Sciatic nerve (tissue), 2 donors: Measurements from ENCODE around the gene ENTPD2. TPM values are rescaled to one million over a fixed set of nuclear protein-coding genes. Genes with fewer than 3 reads are reported as not detected.

ENCODE experiments used
- ATAC-seq: fragments of 200-7000 bp; cut with Tn5 transposase; one replicate; pipeline ENCODE4 v1.9.1; 2020; ENCODE audit warnings: mild to moderate bottlenecking, moderate library complexity
- DNase-seq: peaks from one replicate; pipeline ENCODE4 v3.0.0-alpha.2; 2020; ENCODE audit warnings: low spot score
- intact Hi-C: fragments of 100-400 bp; cut with DNase I; formaldehyde crosslinking; loops from one replicate; pipeline ENCODE4 v1.14.2; 2022
- total RNA-seq: library from RNA; stranded (reverse); fragmentation: NEBNext Ultra II Directional; extraction: Animal tissue kit (Norgen Biotek cat#: 25700); gene quantifications from one replicate; pipeline ENCODE4 v1.2.1, GENCODE V29; 2021
- donor health status: DM: no; HTN: no; CAD: no.
- donor health status: DM: no; HTN: no; CAD: no.

The ENTPD2 gene
- total RNA-seq, 1 donor from 2014 or later: 24.3 TPM

DNA sequence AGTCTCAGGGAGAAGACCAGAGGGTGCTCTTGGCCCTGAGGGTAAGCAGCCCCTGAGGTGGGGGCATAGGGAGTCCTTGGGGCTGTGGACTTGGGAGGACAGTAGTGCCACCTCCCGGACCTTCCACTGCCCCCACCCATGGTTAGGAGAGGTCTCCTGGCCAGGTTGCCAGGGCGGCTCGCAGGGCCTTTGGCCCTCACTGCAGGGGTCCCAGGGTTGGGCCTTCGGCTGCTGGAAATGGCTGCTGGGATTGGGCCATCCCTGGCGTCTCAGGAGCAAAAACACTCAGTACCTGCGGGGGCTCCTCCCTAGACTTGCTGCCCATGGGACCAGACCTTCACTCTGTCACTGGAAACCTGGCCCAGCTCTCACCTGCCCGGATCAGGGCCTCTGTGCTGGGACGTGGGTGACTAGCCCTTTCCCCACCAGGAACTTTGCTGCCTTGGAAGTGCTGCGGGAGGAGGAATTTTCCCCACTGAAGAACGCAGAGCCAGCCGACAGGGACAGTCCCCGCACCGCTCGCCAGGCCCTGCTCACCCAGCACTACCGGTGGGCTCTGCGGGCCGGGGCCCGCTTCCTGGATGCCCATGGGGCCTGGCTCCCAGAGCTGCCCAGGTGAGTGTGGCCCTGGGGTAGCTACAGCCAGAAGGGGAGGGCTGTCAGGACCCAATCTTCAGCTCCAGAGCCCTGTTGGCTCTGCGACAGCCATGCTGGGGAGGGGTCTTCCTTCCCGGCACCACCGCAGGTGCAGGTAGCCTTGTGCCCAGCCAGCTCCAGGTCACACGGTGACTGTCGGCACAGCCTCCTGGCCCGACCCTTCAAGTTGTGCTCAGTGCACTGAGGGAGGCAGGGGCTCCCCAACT, 26.6 kb upstream of the ENTPD2 start:
- intact Hi-C loops: no loop called here
- no peak for ATAC-seq
- no peak for DNase-seq

DNA sequence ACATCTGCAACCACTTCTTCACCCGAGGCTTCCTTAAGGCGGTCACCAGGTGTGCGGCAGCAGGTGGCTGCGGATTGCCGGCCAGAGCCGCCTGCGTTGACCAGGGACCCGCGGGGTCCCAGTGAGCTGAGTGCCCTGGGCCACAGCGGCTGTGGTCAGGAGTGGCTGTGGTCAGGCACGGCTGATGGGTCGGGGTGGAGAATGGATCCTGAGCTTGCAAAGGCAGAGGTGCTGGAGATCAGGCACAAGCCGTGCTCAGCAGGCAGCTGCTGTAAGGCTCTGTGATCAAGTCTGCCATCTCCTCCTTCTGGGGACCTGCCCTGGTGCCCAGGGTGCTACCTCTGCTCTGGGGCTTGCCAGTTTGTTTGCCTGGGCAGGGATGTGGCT, 25.5 kb upstream of the ENTPD2 start:
- ATAC-seq (no peak), DNase-seq (no peak)
- intact Hi-C loops: no loop called here

DNA sequence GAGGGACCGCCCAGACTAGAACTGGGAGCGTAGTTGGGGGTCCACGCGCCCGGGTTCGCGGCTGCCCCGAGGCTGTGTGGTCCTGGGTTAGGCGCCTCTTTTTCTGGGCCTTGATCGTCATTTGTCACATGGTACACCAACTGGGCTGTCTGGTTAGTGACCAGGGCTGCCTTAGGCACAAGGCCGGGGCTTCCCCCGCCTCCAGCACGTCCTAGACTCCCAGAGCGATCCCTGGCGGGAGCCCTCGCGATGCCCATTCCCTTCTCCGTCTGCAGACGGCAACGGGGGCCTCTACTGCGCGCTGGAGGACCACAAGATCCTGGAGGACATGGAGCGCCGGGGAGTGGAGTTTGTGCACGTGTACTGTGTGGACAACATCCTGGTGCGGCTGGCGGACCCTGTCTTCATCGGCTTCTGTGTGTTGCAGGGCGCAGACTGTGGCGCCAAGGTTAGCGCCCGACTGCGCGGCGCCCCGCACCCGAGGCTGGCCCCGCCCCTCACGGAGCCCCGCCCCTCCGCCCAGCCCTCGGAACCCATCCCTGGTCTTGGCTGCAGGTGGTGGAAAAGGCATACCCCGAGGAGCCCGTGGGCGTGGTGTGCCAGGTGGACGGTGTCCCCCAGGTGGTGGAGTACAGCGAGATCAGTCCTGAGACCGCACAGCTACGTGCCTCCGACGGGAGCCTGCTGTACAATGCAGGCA, 25.0 kb upstream of the ENTPD2 start:
- no peak for ATAC-seq
- DNase-seq: peak; percentile 57
- intact Hi-C loops: no loop called here

DNA sequence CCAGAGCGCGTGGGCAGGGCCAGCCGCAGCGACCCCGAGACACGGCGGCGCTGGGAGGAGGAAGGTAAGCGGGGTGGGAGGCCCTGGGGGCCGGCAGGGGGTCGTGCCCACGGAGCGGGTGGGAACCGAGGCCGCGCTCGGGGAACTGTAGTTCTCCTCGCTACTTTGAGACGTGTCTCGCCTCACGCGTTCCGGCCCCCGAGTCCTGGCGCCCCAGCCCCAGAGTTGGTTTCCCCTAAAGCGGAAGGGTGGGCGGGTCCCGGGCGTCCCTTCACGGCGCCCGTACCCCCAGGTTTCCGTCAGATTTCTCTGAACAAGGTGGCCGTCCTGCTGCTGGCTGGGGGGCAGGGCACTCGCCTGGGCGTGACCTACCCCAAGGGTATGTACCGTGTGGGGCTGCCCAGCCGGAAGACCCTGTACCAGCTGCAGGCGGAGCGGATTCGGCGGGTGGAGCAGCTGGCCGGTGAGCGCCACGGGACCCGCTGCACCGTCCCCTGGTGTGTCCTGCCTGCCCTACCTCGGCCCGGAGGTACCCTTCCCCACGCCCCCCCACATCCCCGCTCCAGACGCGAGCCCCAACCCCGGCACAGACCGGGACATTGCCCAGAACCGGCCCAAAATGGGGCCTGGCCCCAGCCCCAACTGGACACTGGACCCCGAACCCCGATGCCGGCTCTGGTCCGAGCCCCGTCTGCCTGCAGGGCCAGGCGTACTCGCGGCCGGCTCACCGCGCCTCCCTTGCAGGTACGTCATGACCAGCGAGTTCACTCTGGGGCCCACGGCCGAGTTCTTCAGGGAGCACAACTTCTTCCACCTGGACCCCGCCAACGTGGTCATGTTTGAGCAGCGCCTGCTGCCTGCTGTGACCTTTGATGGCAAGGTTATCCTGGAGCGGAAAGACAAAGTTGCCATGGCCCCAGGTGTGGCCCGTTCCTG, 24.2 kb upstream of the ENTPD2 start:
- DNase-seq (peak; percentile 73), ATAC-seq (no peak)
- intact Hi-C loops: no loop called here

DNA sequence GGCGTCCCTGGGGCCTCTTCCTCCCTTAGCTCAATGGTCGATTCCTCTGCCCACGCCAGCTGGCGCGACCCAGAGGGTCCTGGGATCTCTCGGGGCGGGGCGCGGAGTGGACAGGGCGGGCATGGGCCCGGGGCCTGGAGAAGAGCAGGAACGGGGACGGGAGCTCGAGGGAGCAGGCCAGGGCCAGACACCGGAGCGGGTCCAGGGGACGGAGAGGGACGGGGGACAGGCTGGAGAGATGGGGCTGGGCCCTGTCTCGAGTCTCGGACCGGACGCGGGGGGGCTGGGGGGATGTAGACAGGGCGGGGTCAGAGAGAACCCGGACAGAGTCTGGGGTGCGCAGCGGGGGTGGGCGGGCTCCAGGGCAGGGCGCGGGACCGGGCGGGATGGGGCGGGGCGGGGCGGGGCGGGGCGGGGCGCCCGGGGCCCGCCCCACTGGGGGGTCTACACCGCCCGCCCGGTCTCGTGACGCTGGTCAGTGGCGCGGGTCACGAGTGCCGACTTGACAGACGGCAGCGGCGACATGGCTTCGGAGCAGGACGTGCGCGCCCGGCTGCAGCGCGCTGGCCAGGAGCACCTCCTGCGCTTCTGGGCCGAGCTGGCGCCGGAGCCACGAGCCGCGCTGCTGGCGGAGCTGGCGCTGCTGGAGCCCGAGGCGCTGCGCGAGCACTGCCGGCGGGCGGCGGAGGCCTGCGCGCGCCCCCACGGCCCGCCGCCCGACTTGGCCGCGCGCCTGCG, 23.3 kb upstream of the ENTPD2 start, which contains the start of gene UAP1L1:
UAP1L1 (plus strand) TSS at position 508 of the 738 bp plus-strand sequence; CDS start at position 524, 16 bp downstream.
- ATAC-seq (peak; percentile 73), DNase-seq (peak; percentile 90)
- intact Hi-C loops: no loop called here

DNA sequence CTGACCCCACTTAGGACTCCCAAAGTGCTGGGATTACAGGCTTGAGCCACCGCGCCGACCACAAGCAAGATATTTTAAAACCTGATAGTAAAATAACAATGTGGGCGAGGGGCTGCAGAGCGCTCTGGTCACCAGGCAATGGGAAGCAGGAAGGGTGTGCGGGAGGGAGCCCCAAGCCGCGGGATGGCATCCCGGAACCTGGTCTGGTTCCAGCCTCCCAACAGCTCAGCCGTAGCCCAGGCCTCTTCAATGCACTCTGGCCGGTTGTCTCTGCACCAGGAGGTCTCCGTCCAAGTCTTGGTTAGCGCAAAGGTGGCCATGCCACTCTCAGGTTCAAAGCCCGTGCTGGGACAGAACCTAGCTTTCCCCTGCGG, 22.8 kb upstream of the ENTPD2 start:
- DNase-seq (no peak), ATAC-seq (no peak)
- intact Hi-C loops: no loop called here

DNA sequence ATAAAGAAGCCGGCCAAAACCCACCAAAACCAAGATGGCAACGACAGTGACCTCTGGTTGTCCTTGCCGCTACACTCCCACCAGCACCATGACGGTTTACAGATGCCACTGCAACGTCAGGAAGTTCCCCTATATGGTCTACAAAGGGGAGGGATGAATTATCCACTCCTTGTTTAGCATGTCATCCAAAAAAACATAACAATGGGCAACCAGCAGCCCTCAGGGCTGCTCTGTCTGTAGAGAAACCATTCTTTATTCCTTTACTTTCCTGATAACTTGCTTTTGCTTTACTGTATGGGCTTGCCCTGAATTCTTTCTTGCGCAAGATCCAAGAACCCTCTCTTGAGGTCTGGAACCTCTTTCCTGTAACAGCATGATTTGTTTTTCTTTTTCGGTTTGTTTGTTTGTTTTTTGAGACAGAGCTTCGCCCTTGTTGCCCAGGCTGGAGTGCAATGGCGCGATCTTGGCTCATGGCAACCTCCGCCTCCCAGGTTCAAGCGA, 21.5 kb upstream of the ENTPD2 start:
- intact Hi-C loops: no loop called here

DNA sequence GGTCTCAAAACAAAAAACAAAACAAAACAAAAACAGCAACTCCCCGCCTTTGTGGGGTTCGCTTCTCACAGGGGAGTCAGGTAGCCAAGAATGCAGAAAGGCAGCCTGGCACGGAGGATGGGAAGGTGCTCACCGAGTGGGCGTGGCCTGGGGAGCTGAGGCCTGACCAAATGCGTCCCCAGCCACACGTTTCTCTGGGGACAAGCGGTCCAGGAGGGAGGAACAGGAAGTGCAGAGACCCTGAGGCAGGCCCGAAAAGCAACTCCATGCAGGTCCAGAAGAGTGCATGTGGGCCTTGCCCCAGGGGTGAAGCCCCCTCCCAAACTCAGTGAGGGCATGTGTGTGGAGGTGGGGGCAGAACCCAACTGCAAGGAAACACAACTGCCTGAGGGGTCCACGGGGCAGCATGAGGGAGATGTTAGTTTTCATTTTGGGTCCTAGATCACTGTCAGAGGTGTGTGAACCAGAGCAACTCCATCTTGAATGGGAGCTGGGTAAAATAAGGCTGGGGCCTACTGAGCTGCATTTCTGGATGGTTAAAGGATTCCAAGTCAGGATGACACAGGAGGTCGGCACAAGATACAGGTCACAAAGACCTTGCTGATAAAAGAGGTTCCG, 20.9 kb upstream of the ENTPD2 start:
- ATAC-seq: no peak
- intact Hi-C loops: no loop called here
- DNase-seq: no peak

More for the DNA sequence above, 21.5 kb upstream of the ENTPD2 start:
- no peak for DNase-seq
- no peak for ATAC-seq

DNA sequence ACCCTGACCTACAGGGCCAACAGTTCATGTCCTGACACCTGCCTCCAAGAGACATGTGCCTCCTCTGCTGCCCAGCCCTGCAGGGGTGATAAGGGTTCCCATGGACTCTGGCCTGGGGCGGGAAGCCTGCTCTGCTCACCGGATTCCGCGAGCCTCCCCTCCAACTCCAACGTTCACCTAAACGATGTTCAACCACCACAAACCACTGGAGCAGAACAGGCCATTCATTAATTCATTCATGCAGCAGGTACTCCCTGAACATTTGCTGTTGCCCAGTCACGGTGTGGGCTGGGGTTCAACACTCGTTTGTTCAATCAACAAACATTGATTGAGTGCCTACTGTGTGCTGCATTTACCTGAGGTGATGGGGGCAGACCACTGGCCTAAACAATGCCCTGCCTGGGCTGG, 20.1 kb upstream of the ENTPD2 start:
- DNase-seq: no peak
- intact Hi-C loops: no loop called here
- ATAC-seq: no peak

DNA sequence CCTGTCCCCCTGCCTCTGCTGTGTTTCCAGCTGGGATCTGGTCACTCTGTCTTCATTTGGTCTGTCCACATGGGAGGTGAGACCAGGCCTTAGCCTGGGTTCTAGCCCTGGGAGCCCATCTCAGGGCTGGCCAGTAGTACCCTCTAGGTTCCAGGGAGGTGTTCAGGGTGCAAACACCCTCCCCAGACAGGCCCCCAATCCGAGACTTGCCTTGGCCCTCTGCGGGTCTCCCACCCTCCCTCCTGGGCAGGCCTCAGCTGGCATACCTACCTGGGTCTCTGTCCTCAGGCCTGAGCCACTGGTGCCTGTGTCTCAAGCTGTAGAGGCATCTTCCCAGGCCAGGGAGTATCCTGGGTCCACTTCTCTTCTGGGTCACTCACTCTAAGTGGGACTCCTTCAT, 17.4 kb upstream of the ENTPD2 start:
- ATAC-seq (no peak), DNase-seq (peak; percentile 53)
- intact Hi-C loops: no loop called here

DNA sequence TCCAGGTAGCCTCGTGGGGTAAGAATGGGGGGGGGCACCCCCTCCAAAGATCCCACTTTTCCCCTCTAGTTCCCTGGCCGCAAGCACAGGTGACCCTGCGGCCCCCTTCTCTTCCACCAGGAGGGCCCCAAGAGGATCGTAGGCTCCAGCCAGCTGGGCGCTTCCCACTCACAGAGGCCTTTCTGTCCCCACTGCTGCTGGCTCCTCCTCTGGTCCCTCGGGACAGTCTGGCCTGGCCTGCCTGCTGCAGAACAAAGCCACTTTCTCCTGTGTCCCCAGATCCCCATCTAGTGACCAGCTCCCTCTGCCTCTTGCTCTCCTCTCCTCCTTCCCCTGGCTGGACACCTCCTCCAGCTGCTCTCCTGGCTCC, 17.0 kb upstream of the ENTPD2 start:
- intact Hi-C loops: no loop called here
- DNase-seq: peak; percentile 74
- peak; percentile 81 for ATAC-seq

DNA sequence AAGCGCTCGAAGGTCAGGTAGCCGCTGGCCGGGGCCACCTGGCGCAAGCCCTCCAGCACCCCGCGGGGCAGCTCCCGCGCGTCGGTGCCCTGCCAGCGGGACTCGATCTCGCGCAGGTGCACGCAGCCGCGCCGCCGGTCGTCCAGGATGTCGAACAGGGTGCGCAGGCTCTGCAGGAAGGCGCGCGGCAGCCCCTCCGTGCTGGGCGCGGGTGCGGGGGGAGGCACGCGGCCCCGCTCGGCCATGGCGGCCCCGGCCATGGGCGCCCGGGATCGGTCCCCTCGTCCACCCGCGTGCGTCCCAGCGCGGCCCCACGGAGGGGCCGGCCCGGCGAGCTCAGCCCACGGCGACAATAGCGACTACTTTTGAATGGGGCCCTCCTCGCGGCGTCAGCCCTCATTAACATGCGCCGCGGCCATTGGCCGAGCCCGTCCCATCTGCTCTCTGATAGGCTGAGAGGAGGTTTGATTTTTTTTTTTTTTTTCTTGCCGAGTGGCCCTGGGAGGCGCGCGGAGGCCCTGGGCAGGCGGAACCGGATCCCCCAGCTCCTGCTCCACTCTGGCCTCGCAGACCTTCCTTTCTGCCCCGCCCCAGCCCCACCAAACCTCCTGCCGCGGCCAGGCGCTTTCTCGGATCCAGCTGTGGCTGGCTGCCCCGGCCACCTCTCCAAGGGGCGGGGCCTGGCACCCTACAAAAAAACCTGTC, 16.5 kb upstream of the ENTPD2 start, which contains the start of gene SAPCD2:
SAPCD2 (minus strand) TSS at position 357 of the 705 bp plus-strand sequence; CDS start at position 260, 97 bp downstream.
- intact Hi-C loops: no loop called here
- ATAC-seq (peak; percentile 91), DNase-seq (peak; percentile 88)

DNA sequence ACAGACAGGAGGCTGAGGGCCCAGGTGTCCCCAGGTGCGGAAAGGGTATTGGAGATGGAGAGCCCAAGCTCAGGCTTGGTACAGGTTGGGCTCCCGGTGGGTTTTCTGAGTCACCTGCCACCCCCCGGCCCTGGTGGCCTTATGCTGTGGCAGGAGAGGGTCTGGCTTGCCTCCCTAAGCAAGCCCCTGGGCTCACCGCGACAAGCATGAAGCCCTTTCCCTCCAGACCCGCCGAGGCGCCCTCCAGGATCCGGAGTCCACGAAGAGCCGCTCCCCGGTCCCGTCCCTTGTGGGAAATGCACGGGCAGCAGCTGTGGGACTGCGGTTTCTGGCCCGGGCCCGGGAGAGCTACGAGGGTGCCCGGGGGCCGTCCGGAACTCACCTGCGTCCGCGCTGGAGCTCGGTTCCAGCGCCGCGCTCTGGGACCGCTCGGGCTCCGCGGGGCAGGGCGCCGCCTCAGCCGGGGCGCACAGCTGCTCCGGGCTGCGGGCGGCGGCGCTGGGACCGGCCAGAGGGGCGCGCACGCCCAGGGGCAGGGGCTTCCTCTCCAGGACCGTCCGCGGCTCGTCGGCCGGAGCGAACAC, 15.7 kb upstream of the ENTPD2 start:
- ATAC-seq: no peak
- intact Hi-C loops: no loop called here
- peak; percentile 60 for DNase-seq

DNA sequence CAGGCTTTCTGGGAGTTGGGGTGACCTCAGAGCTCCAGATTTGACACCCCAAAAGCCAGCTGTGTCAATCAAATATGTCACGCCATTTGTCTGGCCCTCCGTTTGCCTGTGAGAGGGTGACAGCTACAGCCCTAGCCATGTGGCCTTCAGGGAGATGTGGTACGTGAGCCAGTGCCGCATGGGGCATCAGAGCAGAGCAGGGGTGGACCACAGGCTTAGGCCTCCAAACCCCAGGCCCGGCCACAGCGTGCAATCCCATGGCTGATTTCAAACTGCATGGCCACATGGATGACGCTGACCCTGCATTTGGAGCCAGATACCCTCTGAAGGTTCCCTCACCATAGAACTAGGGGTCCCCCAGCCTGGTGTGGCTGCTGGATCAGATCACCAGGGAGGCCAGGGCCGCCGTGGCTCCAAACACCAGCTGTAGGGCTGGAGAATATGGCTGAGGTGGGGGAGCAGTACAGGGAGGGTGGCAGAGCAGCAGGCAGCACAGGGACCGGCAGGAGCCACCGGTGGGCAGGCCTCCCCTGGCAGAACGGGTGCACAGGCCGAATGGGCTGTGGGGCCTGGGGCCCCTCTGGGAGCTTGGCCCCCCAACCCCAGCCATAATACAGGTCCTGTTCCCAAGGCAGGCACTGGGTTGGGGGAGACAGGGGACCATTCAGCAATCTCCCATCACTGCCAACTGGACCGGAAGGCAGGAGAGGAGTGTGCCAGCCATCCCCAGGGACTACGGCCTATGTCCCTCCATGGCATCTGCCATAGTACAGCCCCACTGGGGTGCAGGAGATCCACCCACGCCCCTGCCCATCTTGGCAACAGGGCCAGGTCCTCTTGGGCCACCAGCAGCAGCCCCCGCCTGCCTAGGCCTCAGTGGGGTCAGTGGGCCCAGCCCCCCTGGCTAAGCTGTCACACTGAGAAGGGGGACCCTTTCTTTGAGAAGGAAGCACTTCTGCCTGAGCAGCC, 15.0 kb upstream of the ENTPD2 start:
- DNase-seq (peak; percentile 60), ATAC-seq (no peak)
- intact Hi-C loops: no loop called here

DNA sequence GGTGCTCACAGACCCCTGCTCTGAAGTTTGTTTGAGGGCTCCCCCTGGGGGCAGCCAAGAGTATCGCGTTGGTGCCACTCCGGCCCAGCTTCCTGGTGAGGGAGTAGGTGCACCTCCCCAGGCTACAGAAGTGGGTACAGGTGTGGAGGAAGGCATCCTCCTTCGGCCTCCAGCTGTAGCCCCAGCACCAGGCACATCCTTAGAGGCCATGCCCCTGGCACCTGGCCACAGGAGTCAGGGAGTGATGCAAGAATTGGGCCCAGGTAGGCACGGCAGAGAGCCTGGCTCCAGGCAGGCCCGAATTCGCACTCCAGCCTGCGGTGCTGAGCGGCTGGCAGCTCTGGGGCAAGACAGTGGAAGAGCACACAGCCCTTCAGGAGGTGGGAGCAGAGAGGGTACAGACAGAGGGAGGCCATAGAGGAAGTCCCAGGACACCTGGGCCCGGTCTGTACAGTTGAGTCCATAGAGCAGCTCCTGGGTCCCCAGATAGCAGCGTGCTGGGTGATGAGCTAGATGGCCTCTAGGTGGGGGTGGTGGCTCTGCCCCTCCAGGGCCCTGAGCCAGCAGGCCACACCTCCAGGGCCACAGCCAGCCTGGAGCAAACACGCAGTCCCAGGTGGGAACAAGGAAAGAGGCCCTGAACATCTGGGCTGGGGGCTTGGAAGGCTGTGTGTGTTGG, 14.1 kb upstream of the ENTPD2 start:
- DNase-seq (peak; percentile 86), ATAC-seq (peak; percentile 54)
- intact Hi-C loops: no loop called here
